A549 treated with DMSO at 1 μM for 4 hours (cell line): Measurements from ENCODE around the gene SRSF1. TPM values are rescaled to one million over a fixed set of nuclear protein-coding genes. Genes with fewer than 3 reads are reported as not detected.

Source experiments
- total RNA-seq: library from RNA; stranded (reverse); fragments of 200-300 nt; extraction: Qiagen RNA extraction; gene quantifications from 5 replicates; pipeline ENCODE4 v1.2.3, GENCODE V29; 2022; ENCODE audit warnings: low read depth

The SRSF1 gene, protein sequence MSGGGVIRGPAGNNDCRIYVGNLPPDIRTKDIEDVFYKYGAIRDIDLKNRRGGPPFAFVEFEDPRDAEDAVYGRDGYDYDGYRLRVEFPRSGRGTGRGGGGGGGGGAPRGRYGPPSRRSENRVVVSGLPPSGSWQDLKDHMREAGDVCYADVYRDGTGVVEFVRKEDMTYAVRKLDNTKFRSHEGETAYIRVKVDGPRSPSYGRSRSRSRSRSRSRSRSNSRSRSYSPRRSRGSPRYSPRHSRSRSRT
- total RNA-seq: 258 to 297 TPM (median 284 TPM) in 5 replicates

DNA sequence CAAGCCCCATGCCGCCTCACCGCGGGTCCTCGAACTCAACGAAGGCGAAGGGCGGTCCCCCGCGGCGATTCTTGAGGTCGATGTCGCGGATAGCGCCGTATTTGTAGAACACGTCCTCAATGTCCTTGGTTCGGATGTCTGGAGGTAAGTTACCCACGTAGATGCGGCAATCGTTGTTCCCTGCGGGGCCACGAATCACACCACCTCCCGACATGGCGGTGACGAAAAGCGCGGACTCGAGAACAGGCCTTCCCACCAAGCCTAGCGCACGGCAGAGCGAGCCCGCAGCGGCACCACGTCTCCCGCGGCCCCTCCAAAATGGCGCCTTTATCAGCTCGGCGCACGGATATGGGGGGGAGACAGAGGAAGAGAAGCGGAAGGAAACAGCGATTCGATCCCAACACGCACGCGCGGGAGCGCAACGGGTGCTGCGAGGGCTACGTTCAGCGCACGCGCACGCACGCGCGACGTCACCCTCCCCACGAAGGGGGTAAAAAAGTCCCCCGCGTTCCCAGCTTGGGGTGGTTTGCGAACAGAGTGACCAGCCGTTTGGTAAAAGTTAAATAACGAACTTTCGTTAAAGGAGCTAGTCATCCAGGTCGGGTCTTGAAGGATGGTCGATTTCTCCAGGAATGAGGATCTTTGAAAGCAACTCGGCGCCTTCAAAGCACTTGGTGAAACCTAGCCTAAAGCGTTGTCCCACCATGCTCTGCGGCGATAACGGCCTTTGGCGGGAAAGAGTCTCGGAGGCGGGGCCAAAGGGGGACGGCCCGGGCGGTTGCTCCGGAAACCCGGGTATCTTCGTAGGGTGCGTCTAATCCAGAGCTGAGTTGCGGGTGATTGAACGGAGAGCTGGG, at the start of gene SRSF1:
Gene SRSF1, minus strand, starts transcription at position 323 of the 857 bp plus-strand sequence. Its CDS starts 109 bp downstream, at position 214.

DNA sequence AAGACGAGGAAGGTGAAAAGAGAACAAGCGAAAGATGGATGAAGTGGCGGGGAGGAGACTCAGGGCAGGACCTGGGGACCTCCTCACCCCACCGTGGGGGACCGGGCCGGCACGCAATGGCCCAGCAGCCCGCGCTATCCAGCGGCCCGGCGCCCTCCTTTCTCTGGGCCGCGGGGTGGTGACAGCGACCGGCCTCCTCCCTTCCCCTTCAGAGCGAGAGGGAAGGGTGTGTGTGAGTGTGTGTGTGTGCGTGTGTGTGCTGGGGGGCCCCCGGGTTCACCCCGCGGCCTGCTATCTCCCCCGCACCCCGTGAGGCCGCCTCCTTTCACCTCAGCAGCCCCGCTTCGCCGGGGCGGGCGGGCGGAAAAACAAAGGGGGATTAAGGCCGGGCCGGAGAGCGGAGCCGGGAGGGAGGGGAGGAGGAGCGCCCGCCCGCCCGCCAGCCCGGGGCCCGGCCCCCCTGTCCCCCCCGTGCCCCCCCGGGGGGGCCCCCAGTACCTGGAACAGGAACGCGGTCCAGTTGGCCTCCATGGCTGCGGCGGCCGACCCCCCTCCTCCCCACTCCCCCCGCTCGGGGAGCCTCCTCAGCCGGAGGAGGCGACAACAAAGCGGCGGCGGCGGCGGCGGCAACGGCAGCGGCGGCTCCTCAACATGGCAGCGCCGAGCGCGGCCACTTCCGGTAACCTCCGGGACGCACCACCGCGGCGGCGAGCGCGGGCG, 19.3 kb downstream of the SRSF1 start, which contains the start of gene VEZF1:
Gene VEZF1, minus strand, starts transcription at position 674 of the 720 bp plus-strand sequence. Its CDS starts 143 bp downstream, at position 531.

DNA sequence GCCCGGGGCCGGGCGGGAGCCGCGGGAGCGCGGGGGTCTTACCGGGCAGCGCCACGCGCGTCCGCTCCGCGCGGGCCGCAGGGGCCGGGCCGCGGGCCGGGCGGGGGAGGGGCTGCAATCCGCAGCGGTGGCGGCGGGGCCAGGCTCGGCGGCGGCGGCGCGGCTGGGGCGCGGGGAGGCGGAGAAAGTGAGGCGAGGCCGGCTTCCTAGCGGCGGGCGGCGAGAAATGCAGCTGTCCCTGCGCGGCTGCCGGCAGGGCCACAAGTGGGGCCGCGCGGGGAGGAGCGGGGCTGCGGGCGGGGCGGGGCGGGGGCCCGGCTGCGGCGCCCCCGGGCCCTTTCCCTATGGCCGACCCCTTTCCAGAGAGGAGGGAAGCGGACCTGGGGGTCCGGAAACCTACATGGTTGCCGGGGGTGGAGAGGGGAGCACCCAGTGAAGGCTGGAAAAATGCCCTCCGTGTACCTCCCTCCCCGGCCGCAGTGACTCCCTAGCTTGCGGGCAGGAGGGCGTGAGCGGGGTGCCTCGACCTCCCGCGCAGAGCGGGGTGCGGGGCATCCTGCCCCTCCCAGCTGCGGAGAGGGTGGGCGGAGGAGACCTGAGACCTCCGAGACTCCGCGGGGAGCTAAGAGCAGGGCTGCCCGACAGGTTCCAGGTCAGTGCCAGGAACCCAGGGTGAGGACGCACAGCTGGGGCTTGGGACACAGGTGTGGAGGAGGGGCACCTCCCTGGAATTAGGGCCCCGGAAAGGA, 51.7 kb downstream of the SRSF1 start, which contains the start of gene CUEDC1:
Gene CUEDC1, minus strand, starts transcription at position 230 of the 749 bp plus-strand sequence. CDS start 69,848 bp downstream, outside the sequence.

Other genes with a start within 250 kb of the SRSF1 start
- gene MRPS23, start 157.2 kb downstream of the SRSF1 start, total RNA-seq: 155 to 209 TPM (median 159 TPM) in 5 replicates
- 45.3 to 55.1 TPM (median 53.7 TPM) in 5 replicates for gene CUEDC1, start 51.8 kb downstream of the SRSF1 start, total RNA-seq
- 40.6 to 50.4 TPM (median 49.3 TPM) in 5 replicates for gene VEZF1, start 19.0 kb downstream of the SRSF1 start, total RNA-seq
- 19.9 to 24.7 TPM (median 24.2 TPM) in 5 replicates for gene DYNLL2, start 76.2 kb upstream of the SRSF1 start, total RNA-seq
- 0.02 TPM in 1 of 5 replicates, not detected in the others for gene OR4D1, start 141.1 kb upstream of the SRSF1 start, total RNA-seq
- gene OR4D2, start 159.7 kb upstream of the SRSF1 start, total RNA-seq: not detected in 5 replicates
- not detected in 5 replicates for gene EPX, start 185.5 kb upstream of the SRSF1 start, total RNA-seq
- 7.3 to 12.3 TPM (median 10.7 TPM) in 5 replicates for gene MKS1, start 212.0 kb upstream of the SRSF1 start, total RNA-seq
- not detected in 5 replicates for gene LPO, start 231.3 kb upstream of the SRSF1 start, total RNA-seq